ENCODE data around the gene UBE2E2. TPM values are rescaled to one million over a fixed set of nuclear protein-coding genes. Genes with fewer than 3 reads are reported as not detected.

The UBE2E2 gene
- polyA plus RNA-seq, 1 donor (not counting 4 experiments of a cell fraction or from before 2014, with no cell fraction given): 63.2 TPM

DNA sequence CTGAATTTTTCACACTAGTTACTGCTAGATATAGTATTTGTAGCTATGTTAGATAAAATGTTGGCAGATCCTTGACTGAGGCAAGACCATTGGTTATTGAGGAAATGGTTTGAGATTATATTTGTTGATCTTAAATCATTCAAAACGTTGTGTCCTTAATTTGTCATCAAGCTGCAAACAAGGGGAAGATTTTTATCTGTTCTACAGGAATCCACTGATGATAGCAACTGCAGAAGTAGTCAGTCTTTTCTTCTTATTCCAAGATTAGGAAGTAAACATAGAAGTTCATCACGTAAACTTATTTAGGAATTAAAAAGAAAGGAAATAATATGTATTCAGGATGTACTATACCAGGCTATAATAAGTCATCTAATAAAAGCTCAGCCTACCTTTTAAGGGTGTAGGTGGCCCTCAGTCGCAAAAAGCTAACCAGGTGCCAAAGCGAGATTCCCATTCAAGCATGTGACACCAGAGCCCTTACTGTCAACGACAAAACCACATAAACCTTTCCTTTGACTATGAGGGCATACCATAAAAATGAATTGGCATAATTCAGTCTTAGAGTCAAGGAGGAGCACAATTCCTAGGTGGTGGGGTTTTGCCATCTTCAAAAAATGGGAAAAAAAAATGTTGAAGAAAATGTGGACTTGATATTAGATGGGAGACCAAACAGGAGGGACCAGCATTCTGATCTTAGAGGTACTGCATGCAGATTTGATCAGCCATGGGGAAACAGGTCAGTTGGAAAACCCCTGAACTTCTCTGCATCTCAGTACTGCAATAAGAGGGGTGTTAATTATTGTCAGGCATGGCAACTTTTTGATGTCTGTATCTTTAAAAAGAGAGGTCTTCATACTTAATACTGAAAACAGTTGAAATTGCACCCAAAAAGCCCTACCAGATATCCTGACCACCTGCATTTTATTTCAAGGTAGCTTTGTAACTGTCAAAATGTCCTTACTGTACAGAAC is 390.1 kb downstream of the UBE2E2 start:
- no peak for FAIRE-seq
- no peak overlapping the region for H2AFZ ChIP-seq (ENCODE audit: control insufficient read depth, low read length)

DNA sequence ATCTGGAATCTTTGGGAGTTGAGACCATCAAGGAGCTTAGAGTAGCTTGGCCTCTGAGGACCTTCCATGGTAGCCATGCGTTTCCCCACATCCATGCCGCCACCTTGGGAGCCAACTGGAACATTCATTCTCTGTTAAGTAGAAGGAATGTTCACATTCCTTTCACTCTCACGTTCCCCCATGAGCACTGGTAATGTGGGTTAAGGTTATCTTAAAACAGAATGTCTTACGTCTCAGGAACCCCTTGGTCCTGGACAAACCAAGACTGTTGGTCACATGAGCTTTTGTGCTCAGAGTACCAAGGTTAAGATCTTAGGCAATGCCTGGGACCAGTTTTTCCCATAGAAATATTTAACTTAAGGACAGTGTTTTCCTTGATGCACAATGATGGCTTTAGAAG is 390.9 kb downstream of the UBE2E2 start:
- H2AFZ ChIP-seq (ENCODE audit: control insufficient read depth, low read length): no peak overlapping the region
- DNase-seq (ENCODE audit: low read depth, low spot score) (no peak), FAIRE-seq (no peak)
- dilution Hi-C loops (cut with MboI; ENCODE audit: extremely low pct_ligation_motif_present, low sequenced_read_pairs): no loop called here
- H3K9me1 ChIP-seq (ENCODE audit: control insufficient read depth, extremely low read depth, insufficient read depth, low read length): no peaks in the 10 kb centered on the region
- H3K79me2 ChIP-seq (ENCODE audit: control insufficient read depth, insufficient read depth, low read length): no peaks in the 10 kb centered on the region
- H3K27ac ChIP-seq (ENCODE audit: control insufficient read depth, insufficient read depth, low read length): no peak overlapping the region
- no peaks in the 10 kb centered on the region for H4K20me1 ChIP-seq (ENCODE audit: control insufficient read depth, extremely low read depth, insufficient read depth, low read length)
- H3K9me3 ChIP-seq (ENCODE audit: control insufficient read depth, low read depth, low read length): no peaks in the 10 kb centered on the region
- no peak overlapping the region for H3K4me2 ChIP-seq (ENCODE audit: control insufficient read depth, extremely low read depth, insufficient read depth, low read depth, low read length)
- H3K36me3 ChIP-seq (ENCODE audit: control insufficient read depth in 2 of 2, extremely low read depth in 1 of 2, insufficient read depth in 2 of 2, low read length in 2 of 2): no peaks in the 10 kb centered on the region
- TF ChIP-seq CTCF (optimal IDR thresholded peaks at IDR 0.05 in 1 of 3, IDR thresholded peaks at IDR 0.05 in 1 of 3, conservative IDR thresholded peaks at IDR 0.05 in 1 of 3; ENCODE audit: extremely low read depth in 1 of 3, insufficient read depth in 2 of 3, low read length in 3 of 3) (no peak), EZH2 (IDR thresholded peaks at IDR 0.05; ENCODE audit: low read length) (no peak)
- H3K27me3 ChIP-seq (ENCODE audit: control insufficient read depth, extremely low read depth, insufficient read depth, low read length): no peaks in the 10 kb centered on the region
- no peaks in the 10 kb centered on the region for H3K4me1 ChIP-seq (ENCODE audit: control insufficient read depth, extremely low read depth, insufficient read depth, low read length)
- H3K9ac ChIP-seq (ENCODE audit: control insufficient read depth, extremely low read depth, insufficient read depth, low read length): no peak overlapping the region
- no peak overlapping the region for H3K4me3 ChIP-seq (ENCODE audit: control insufficient read depth in 2 of 3, extremely low read depth in 1 of 3, insufficient read depth in 2 of 3, low read depth in 1 of 3, low read length in 3 of 3)

More for the DNA sequence above, 390.1 kb downstream of the UBE2E2 start:
- no peaks in the 10 kb centered on the region for H3K27me3 ChIP-seq (ENCODE audit: control insufficient read depth, extremely low read depth, insufficient read depth, low read length)
- H3K4me2 ChIP-seq (ENCODE audit: control insufficient read depth, extremely low read depth, insufficient read depth, low read depth, low read length): no peak overlapping the region
- no peak overlapping the region for H3K9ac ChIP-seq (ENCODE audit: control insufficient read depth, extremely low read depth, insufficient read depth, low read length)
- H3K4me1 ChIP-seq (ENCODE audit: control insufficient read depth, extremely low read depth, insufficient read depth, low read length): no peaks in the 10 kb centered on the region
- dilution Hi-C loops (cut with MboI; ENCODE audit: extremely low pct_ligation_motif_present, low sequenced_read_pairs): no loop called here
- TF ChIP-seq CTCF (optimal IDR thresholded peaks at IDR 0.05 in 1 of 3, IDR thresholded peaks at IDR 0.05 in 1 of 3, conservative IDR thresholded peaks at IDR 0.05 in 1 of 3; ENCODE audit: extremely low read depth in 1 of 3, insufficient read depth in 2 of 3, low read length in 3 of 3) (no peak), EZH2 (IDR thresholded peaks at IDR 0.05; ENCODE audit: low read length) (no peak)
- H3K4me3 ChIP-seq (ENCODE audit: control insufficient read depth in 2 of 3, extremely low read depth in 1 of 3, insufficient read depth in 2 of 3, low read depth in 1 of 3, low read length in 3 of 3): no peak overlapping the region
- no peaks in the 10 kb centered on the region for H3K79me2 ChIP-seq (ENCODE audit: control insufficient read depth, insufficient read depth, low read length)
- H3K27ac ChIP-seq (ENCODE audit: control insufficient read depth, insufficient read depth, low read length): no peak overlapping the region
- no peaks in the 10 kb centered on the region for H3K9me3 ChIP-seq (ENCODE audit: control insufficient read depth, low read depth, low read length)
- no peak for DNase-seq (ENCODE audit: low read depth, low spot score)
- no peaks in the 10 kb centered on the region for H3K36me3 ChIP-seq (ENCODE audit: control insufficient read depth in 2 of 2, extremely low read depth in 1 of 2, insufficient read depth in 2 of 2, low read length in 2 of 2)
- H4K20me1 ChIP-seq (ENCODE audit: control insufficient read depth, extremely low read depth, insufficient read depth, low read length): no peaks in the 10 kb centered on the region
- no peaks in the 10 kb centered on the region for H3K9me1 ChIP-seq (ENCODE audit: control insufficient read depth, extremely low read depth, insufficient read depth, low read length)

All from keratinocyte (primary cell).